ENCODE results near the gene ECEL1.
A peak's percentile ranks its signal among the peaks of the same experiment; 100 is the strongest.
"Not testable (repeated sequence)": the region's sequence is repeated elsewhere in the genome, so short reads cannot be mapped to it uniquely, and the experiment has no call there.

Gene ECEL1

DNA sequence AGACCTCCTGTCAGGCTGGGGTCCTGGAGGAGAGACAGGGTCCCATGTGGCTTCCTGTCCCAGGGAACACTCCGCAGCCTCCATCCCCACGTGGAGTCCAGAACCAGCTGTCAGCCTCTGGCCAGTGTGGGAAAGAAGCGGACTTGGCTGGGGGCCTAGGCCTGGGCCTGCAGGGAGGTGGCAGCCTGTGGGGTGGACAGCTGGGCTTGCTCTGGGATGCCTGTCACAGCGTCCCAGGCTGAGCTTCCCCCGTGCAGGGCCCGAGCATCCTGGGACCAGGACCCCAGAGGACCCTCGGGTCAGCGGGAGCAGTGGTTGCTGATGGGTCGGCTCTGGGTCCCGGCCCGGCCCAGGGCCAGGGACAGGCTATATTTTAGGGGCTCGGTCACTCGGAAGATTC lies 45.2 kb downstream of the ECEL1 start:
- not testable (repeated sequence) for H3K27me3 ChIP-seq (ENCODE audit: low read length); H3K9me3 ChIP-seq (ENCODE audit: insufficient read depth, low read length); H3K27ac ChIP-seq (ENCODE audit: low read depth, low read length); H3K9me2 ChIP-seq (replicated peaks; ENCODE audit: insufficient read depth, low read length); H3K9ac ChIP-seq (ENCODE audit: low read length); H4K20me1 ChIP-seq (ENCODE audit: low read depth, low read length); H3K36me3 ChIP-seq (ENCODE audit: low read length); H2AFZ ChIP-seq (ENCODE audit: low read depth, low read length, severe bottlenecking); H3K79me2 ChIP-seq (ENCODE audit: insufficient read depth, low read length); H3K4me2 ChIP-seq (ENCODE audit: low read depth, low read length, poor library complexity, severe bottlenecking); H3K4me3 ChIP-seq (ENCODE audit: insufficient read depth, low read length, poor library complexity, severe bottlenecking); H3F3A ChIP-seq (ENCODE audit: insufficient read depth)

DNA sequence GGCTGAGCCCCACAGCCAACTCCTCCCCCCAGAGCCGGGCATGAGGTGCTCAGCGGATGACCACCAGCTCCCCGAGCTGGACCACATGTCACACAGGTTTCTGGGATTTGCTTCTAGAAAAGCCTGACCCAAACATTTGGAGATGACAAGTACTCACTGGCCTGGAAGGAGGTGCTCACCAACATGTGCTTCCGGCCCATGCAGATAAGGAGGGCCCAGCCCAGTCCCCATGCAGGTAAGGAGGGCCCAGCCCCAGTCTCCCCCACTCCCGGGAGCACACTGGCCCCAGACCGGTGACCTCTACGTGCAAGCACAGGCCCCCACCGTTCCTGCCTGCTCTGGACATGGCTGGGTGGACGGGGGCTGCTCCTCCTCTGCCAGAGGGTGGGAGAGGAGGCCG lies 45.7 kb downstream of the ECEL1 start:
- not testable (repeated sequence) for H3K4me2 ChIP-seq (ENCODE audit: low read depth, low read length, poor library complexity, severe bottlenecking); H3K27ac ChIP-seq (ENCODE audit: low read depth, low read length); H3K27me3 ChIP-seq (ENCODE audit: low read length); H2AFZ ChIP-seq (ENCODE audit: low read depth, low read length, severe bottlenecking); H3K9me3 ChIP-seq (ENCODE audit: insufficient read depth, low read length); H3K9me2 ChIP-seq (replicated peaks; ENCODE audit: insufficient read depth, low read length); H3F3A ChIP-seq (ENCODE audit: insufficient read depth); H3K9ac ChIP-seq (ENCODE audit: low read length); H3K4me3 ChIP-seq (ENCODE audit: insufficient read depth, low read length, poor library complexity, severe bottlenecking); H4K20me1 ChIP-seq (ENCODE audit: low read depth, low read length); H3K79me2 ChIP-seq (ENCODE audit: insufficient read depth, low read length); H3K36me3 ChIP-seq (ENCODE audit: low read length)

- Histone ChIP-seq H4K20me1 (ENCODE audit: low read depth, low read length) (no peaks in the 10 kb centered on the region), H3K79me2 (ENCODE audit: insufficient read depth, low read length) (no peaks in the 10 kb centered on the region), H3K4me2 (ENCODE audit: low read depth, low read length, poor library complexity, severe bottlenecking) (no peak overlapping the region), H3K36me3 (ENCODE audit: low read length) (no peaks in the 10 kb centered on the region), H3K27me3 (ENCODE audit: low read length) (no peaks in the 10 kb centered on the region), H3K4me3 (ENCODE audit: insufficient read depth, low read length, poor library complexity, severe bottlenecking) (no peak overlapping the region), H3K27ac (ENCODE audit: low read depth, low read length) (no peak overlapping the region), H3K9ac (ENCODE audit: low read length) (no peak overlapping the region), H3K9me2 (replicated peaks; ENCODE audit: insufficient read depth, low read length) (no peaks in the 10 kb centered on the region), H3K9me3 (ENCODE audit: insufficient read depth, low read length) (no peaks in the 10 kb centered on the region), H3F3A (ENCODE audit: insufficient read depth) (no peaks in the 10 kb centered on the region), H2AFZ (ENCODE audit: low read depth, low read length, severe bottlenecking) (no peak overlapping the region)
- TF ChIP-seq, protein P1, sequence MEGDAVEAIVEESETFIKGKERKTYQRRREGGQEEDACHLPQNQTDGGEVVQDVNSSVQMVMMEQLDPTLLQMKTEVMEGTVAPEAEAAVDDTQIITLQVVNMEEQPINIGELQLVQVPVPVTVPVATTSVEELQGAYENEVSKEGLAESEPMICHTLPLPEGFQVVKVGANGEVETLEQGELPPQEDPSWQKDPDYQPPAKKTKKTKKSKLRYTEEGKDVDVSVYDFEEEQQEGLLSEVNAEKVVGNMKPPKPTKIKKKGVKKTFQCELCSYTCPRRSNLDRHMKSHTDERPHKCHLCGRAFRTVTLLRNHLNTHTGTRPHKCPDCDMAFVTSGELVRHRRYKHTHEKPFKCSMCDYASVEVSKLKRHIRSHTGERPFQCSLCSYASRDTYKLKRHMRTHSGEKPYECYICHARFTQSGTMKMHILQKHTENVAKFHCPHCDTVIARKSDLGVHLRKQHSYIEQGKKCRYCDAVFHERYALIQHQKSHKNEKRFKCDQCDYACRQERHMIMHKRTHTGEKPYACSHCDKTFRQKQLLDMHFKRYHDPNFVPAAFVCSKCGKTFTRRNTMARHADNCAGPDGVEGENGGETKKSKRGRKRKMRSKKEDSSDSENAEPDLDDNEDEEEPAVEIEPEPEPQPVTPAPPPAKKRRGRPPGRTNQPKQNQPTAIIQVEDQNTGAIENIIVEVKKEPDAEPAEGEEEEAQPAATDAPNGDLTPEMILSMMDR (IDR thresholded peaks at IDR 0.05; ENCODE audit: insufficient read depth, low read length, poor library complexity, severe bottlenecking), result no peak
- no peak for TF ChIP-seq EZH2phosphoT487 (conservative IDR thresholded peaks at IDR 0.05; ENCODE audit: low read length)
Observed at GRCh38 chr2:232441147-232441651, 46.4 kb downstream of the ECEL1 start.

DNA sequence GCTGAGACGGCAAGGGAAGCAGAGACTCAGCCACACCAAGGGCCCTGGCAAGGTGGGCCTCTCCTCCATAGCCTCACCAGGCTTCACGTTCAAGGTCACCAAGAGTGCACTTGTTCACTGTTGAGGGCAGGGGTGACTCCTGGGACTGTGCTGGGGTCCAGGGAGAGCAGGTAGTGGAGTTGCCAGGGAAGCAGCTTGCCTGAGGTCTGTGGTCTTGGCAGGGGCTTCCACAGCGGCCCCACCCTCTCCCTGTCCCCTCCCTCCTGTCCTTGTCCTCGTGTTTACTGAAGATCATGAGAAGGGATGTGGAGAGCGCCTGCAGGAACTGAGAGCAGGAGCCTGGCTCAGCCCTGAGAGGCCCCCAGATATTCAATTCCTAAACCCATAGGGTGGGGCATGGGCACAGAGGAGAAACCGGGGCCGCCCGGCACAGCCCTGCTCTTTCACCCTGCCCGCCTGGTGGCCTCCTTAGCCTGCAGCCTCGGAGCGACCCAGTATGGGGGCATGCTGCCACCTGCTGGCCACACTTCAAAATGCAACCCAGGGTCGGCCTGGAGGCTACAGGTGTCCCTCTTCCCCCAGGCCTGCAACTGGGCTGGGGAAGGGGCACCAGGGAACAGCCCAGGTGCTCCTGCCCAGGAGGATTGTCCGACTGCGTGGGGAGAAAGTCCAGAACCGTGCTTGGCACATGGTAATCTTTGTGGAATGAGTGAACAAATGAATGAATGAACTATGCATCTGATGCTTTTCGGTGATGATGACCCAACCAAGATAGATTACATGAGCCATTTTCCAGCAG lies 47.2 kb downstream of the ECEL1 start:
- not testable (repeated sequence) for H3K27me3 ChIP-seq (ENCODE audit: low read length); H4K20me1 ChIP-seq (ENCODE audit: low read depth, low read length); H3K9me2 ChIP-seq (replicated peaks; ENCODE audit: insufficient read depth, low read length); H3K36me3 ChIP-seq (ENCODE audit: low read length); H3K9ac ChIP-seq (ENCODE audit: low read length); H3K4me2 ChIP-seq (ENCODE audit: low read depth, low read length, poor library complexity, severe bottlenecking); H2AFZ ChIP-seq (ENCODE audit: low read depth, low read length, severe bottlenecking); H3K9me3 ChIP-seq (ENCODE audit: insufficient read depth, low read length); H3K27ac ChIP-seq (ENCODE audit: low read depth, low read length); H3K79me2 ChIP-seq (ENCODE audit: insufficient read depth, low read length); H3F3A ChIP-seq (ENCODE audit: insufficient read depth); H3K4me3 ChIP-seq (ENCODE audit: insufficient read depth, low read length, poor library complexity, severe bottlenecking)
- TF ChIP-seq, protein P1 (IDR thresholded peaks at IDR 0.05; ENCODE audit: insufficient read depth, low read length, poor library complexity, severe bottlenecking), result peak; percentile 66
